ENCODE data around the gene DNAJC6. TPM values are rescaled to one million over a fixed set of nuclear protein-coding genes. Genes with fewer than 3 reads are reported as not detected.

DNAJC6 gene
- total RNA-seq = 0.93 TPM
- 1 to 10 TPM in 3 of 8 donors, under 1 TPM in 5; 0.60 to 1.2 (median 0.81) TPM for polyA plus RNA-seq (ENCODE audit: insufficient read depth in 1 of 8, insufficient read length in 8 of 8, low replicate concordance in 1 of 8)
- long read RNA-seq, donor 1 = 0 reads
- long read RNA-seq, donor 2 = 0 reads
- long read RNA-seq, donor 3 = 0 reads
- long read RNA-seq, donor 4 = 0 reads
- long read RNA-seq, donor 5 = 0 reads
- long read RNA-seq, donor 6, partial matches to known transcripts = 0 of 1 reads
- long read RNA-seq, donor 6, other reads (novel, unspliced or antisense) = 0 of 1 reads
- long read RNA-seq, donor 7 = 0 reads
- long read RNA-seq, donor 8 = 0 reads
- long read RNA-seq, donor 9 = 0 reads
- long read RNA-seq, donor 10 = 0 reads
- long read RNA-seq, donor 11 = 0 reads

DNA sequence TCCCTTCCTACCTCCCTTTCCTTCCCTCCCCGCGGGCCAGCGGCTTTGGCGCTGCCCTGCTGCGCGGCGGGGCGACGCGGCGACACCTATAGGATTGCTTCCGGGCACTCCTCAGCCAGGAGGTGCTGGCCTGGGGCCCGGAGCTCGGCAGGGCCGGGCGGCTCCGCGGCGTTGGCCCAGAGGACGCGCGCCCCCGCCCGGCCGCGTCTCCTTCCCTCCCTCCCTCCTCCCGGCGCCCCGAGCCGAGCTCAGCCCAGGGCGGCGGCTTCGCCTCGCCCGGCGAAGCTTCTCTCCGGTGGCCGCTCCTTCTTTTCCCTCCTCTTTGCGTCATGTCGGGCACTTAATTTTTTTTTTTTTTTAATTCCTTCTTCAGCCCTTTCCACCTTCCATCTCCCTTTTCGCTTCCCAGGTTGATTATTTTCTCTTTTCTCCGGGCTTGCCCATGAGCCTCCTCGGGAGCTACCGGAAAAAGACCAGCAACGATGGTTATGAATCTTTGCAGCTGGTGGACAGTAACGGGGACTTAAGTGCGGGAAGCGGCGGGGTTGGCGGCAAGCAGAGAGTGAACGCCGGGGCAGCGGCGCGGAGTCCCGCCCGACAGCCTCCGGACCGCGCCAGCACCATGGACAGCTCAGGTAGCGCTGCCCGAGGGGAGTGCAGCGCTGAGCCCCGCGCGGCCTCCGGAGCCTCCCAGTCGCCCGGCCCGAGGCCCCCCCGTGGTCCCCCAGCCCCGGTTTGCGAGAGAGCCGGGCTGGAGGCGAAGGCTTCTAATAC, at the start of gene DNAJC6:
TSS of gene DNAJC6 (plus strand) at position 240 of the 774 bp plus-strand sequence. CDS start at position 443, 203 bp downstream.
- peak; percentile 83 for DNase-seq
- no peak within 1 kb of the TSS for H3K27ac ChIP-seq (ENCODE audit: low read length)
- H3K4me1 ChIP-seq (ENCODE audit: control insufficient read depth, insufficient read depth, low read length) = peaks cover 4% of the 10 kb centered on the region
- no peaks in the 10 kb centered on the region for H3K36me3 ChIP-seq (ENCODE audit: control insufficient read depth, insufficient read depth, low read length)
- H3K9me3 ChIP-seq (replicated peaks; ENCODE audit: control insufficient read depth, low read depth, low read length) = no peaks in the 10 kb centered on the region
- WGBS (ENCODE audit: insufficient coverage) = 0% methylated on average over 73 of the region's 75 CpGs
- peak within 1 kb of the TSS; percentile 30 for H3K4me3 ChIP-seq (ENCODE audit: low read length)
- peaks cover 10% of the 10 kb centered on the region for H3K27me3 ChIP-seq (ENCODE audit: control insufficient read depth, insufficient read depth, low read length)

DNA sequence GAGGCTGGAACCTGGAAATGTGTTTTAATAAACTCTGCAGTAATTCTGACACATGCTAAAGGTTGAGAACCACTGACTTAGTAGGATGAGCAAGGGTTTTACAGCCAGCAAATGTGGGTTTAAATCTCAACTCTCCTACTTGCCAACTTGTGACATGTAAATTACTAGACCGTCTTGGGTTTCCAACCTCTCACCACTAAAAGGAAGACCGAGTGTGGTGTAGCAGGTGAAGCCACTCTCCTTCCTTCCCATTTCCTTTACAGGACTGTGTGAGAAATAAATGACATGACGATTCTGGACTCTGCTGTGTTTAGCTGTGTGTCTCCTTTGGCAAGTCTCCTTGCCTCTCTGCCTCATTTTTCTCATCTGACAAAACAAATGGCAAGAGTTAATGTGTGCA, 49.5 kb upstream of the DNAJC6 start:
- H3K27me3 ChIP-seq (ENCODE audit: control insufficient read depth, insufficient read depth, low read length) = peaks cover 27% of the 10 kb centered on the region
- no peaks in the 10 kb centered on the region for H3K9me3 ChIP-seq (replicated peaks; ENCODE audit: control insufficient read depth, low read depth, low read length)
- no peaks in the 10 kb centered on the region for H3K36me3 ChIP-seq (ENCODE audit: control insufficient read depth, insufficient read depth, low read length)
- peaks cover 8% of the 10 kb centered on the region for H3K4me1 ChIP-seq (ENCODE audit: control insufficient read depth, insufficient read depth, low read length)
- no peak for DNase-seq
- no CpG with 5 or more reads among the region's 3 CpGs for WGBS (ENCODE audit: insufficient coverage)
- H3K27ac ChIP-seq (ENCODE audit: low read length) = no peak overlapping the region
- H3K4me3 ChIP-seq (ENCODE audit: low read length) = no peak overlapping the region

DNA sequence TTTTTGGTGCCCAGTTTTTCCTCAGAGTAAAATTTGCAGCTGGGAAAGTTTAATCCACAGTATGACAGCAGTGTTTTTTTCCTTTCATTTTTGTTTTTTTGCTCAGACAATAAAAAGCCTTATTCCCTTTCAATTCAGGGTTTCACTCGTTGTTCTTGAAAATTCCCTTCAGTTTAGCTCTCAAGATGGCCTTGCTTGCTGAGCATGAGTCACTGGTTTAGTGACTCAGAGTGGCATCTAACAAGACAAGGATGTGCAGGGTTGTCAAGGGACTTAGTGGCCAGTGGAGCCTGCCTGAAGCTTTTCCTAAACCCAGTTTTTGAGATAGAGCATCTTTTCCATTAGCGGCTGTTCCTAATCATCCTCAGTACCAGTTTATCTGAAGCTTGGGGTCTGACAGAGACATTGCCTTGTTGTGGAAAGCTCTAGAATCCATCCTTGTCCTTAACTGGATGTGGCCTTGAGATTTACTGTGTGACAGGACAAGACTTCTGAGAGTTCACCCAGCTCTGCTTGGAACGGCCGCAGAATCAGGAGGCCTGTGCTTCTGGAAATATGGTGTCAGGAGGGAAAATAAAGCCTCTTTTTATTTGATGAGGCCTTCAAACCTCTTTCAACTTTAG, 48.4 kb upstream of the DNAJC6 start:
- no peaks in the 10 kb centered on the region for H3K36me3 ChIP-seq (ENCODE audit: control insufficient read depth, insufficient read depth, low read length)
- peaks cover 9% of the 10 kb centered on the region for H3K4me1 ChIP-seq (ENCODE audit: control insufficient read depth, insufficient read depth, low read length)
- no peaks in the 10 kb centered on the region for H3K9me3 ChIP-seq (replicated peaks; ENCODE audit: control insufficient read depth, low read depth, low read length)
- H3K4me3 ChIP-seq (ENCODE audit: low read length) = no peak overlapping the region
- WGBS (ENCODE audit: insufficient coverage) = 100% methylated on average over 1 of the region's 4 CpGs
- peaks cover 24% of the 10 kb centered on the region for H3K27me3 ChIP-seq (ENCODE audit: control insufficient read depth, insufficient read depth, low read length)
- H3K27ac ChIP-seq (ENCODE audit: low read length) = no peak overlapping the region
- DNase-seq = no peak

DNA sequence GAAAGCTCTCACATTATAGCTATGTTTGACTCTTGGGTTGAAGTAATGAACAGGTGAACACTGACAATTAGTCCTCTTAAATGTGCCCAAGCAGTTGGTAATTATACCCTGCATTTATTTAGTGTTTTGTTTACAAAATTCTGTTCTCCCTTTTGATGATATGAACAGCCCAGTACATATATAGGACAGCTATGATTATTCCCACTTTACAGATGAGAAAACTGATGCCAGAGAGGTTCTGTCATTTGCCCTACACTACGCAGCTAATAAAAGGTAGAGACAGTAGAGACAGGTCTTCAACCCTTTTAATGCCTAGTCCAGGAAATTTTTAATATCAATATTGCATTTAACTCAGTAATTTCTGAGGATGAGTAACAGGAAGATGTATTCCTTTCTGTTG, 46.1 kb upstream of the DNAJC6 start:
- peaks cover 9% of the 10 kb centered on the region for H3K4me1 ChIP-seq (ENCODE audit: control insufficient read depth, insufficient read depth, low read length)
- H3K27ac ChIP-seq (ENCODE audit: low read length) = no peak overlapping the region
- H3K4me3 ChIP-seq (ENCODE audit: low read length) = no peak overlapping the region
- DNase-seq = no peak
- no CpG with 5 or more reads among the region's 1 CpG for WGBS (ENCODE audit: insufficient coverage)
- H3K9me3 ChIP-seq (replicated peaks; ENCODE audit: control insufficient read depth, low read depth, low read length) = no peaks in the 10 kb centered on the region
- no peaks in the 10 kb centered on the region for H3K36me3 ChIP-seq (ENCODE audit: control insufficient read depth, insufficient read depth, low read length)
- peaks cover 22% of the 10 kb centered on the region for H3K27me3 ChIP-seq (ENCODE audit: control insufficient read depth, insufficient read depth, low read length)

DNA sequence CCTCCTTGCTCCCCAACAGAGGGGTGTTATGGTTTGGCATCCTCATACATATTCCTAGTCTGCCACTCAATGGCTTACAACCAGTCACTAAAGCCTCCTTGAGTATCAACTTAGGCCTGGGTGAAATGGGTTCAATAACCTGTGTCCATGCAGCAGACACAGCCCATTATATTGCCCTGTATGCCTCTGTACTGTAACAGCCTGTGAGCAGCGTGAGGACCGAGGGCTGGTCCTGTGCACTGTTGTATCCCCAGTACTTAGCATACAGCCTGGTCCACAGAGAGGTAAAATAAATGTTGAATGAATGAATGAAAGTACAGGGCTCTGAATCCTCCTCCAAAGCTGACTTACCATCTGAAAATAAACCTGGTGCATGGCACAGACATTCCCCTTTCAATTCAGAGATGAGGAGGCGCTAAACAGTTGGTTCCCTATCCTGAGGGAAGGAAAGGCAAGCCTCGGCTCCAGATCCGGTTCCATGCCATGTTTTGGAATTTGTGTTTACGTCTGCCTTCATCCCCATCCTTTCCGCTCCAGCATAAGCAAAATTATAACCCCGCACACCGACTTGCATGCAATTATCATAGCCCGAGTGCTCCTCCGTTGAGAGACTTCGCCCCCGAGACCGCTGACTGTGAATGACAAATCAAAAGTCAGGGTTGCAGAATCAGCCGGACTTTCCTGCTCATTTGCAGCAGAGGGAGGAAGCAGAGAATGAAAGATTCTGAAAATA, 45.0 kb upstream of the DNAJC6 start:
- peaks cover 22% of the 10 kb centered on the region for H3K27me3 ChIP-seq (ENCODE audit: control insufficient read depth, insufficient read depth, low read length)
- no peaks in the 10 kb centered on the region for H3K9me3 ChIP-seq (replicated peaks; ENCODE audit: control insufficient read depth, low read depth, low read length)
- WGBS (ENCODE audit: insufficient coverage) = 2% methylated on average over 9 of the region's 15 CpGs
- H3K36me3 ChIP-seq (ENCODE audit: control insufficient read depth, insufficient read depth, low read length) = no peaks in the 10 kb centered on the region
- peak overlapping the region; percentile 9 for H3K4me3 ChIP-seq (ENCODE audit: low read length)
- peaks cover 9% of the 10 kb centered on the region for H3K4me1 ChIP-seq (ENCODE audit: control insufficient read depth, insufficient read depth, low read length)
- H3K27ac ChIP-seq (ENCODE audit: low read length) = no peak overlapping the region
- DNase-seq = peak; percentile 60

DNA sequence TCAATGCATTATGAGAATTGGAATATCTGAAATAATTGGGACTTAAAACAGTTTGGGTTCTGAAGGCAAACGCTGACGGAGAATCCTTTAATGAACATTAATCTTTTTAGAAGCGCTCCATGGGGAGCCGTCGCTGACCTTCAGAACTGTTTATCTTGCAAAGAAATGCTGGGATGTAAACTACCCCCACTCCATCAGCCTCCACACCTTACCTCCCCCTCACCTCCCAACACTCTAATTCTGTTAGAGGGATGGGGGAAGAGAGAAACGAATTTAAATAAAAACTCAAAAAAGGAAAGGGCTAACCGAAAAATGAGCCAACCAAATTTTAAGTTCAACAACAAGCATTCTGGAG, 44.1 kb upstream of the DNAJC6 start:
- Histone ChIP-seq H3K4me1 (ENCODE audit: control insufficient read depth, insufficient read depth, low read length) (peaks cover 9% of the 10 kb centered on the region), H3K36me3 (ENCODE audit: control insufficient read depth, insufficient read depth, low read length) (no peaks in the 10 kb centered on the region), H3K27me3 (ENCODE audit: control insufficient read depth, insufficient read depth, low read length) (peaks cover 20% of the 10 kb centered on the region), H3K9me3 (replicated peaks; ENCODE audit: control insufficient read depth, low read depth, low read length) (no peaks in the 10 kb centered on the region), H3K27ac (ENCODE audit: low read length) (no peak overlapping the region), H3K4me3 (ENCODE audit: low read length) (peak overlapping the region; percentile 47)
- no peak for DNase-seq
- no CpG with 5 or more reads among the region's 7 CpGs for WGBS (ENCODE audit: insufficient coverage)

DNA sequence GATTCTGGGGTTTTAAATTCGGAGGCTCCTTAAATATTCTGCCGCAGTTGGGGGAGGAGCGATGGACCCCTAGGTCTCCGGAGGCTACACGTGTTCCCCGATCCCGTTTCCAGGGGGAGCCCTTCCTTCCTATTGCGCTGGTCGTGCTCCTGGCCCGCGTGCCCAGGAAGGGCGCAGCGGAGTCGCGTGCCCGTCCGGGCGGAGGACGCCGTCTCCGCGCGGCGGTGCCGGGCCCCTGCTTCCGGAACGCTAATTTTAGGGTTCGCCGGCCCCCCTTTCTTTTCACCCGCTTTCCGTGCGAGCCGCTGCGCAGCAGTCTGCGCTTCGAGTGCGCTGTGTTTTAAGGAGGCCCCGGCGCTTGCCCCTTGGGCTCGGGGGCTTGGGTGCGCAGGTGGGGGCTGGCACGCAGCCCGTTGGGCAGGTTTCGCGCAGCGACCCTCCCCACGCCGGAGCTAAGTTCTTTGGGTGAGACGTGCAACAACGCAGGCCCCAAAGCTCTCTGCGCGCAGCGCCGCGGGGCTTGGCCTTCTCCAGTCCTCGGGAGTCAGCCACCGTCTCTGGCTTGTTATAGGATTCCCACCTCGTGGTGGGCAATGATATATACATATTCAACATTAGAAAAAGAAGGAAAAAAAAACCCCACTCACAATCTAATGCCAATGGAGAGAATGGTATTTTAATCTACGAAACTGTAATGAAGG, 43.5 kb upstream of the DNAJC6 start:
- under 1% methylated on average over 43 of the region's 59 CpGs for WGBS (ENCODE audit: insufficient coverage)
- peak; percentile 58 for DNase-seq
- Histone ChIP-seq H3K36me3 (ENCODE audit: control insufficient read depth, insufficient read depth, low read length) (no peaks in the 10 kb centered on the region), H3K27ac (ENCODE audit: low read length) (no peak overlapping the region), H3K4me3 (ENCODE audit: low read length) (peak overlapping the region; percentile 47), H3K9me3 (replicated peaks; ENCODE audit: control insufficient read depth, low read depth, low read length) (no peaks in the 10 kb centered on the region), H3K4me1 (ENCODE audit: control insufficient read depth, insufficient read depth, low read length) (peaks cover 9% of the 10 kb centered on the region), H3K27me3 (ENCODE audit: control insufficient read depth, insufficient read depth, low read length) (peaks cover 20% of the 10 kb centered on the region)

DNA sequence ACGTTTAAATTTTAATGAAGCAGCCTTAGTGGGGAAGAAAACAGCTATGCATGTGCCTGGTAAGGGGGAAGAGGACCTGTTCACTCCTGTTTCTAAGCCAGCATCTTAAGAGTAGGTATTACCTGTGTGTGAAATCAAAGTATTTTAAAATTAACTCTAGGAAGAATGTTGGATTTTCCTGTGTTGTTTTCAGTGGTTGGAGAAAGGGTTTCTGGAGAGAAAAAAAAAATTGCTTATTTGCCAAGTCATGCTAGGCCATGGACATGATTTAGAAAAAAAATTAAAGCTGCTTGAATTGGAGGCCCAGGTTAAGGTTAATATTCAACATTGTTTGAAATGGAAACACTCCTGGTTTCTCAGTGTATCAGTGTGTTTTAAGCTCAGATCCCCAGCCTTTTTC, 42.9 kb upstream of the DNAJC6 start:
- Histone ChIP-seq H3K27me3 (ENCODE audit: control insufficient read depth, insufficient read depth, low read length) (peaks cover 18% of the 10 kb centered on the region), H3K4me3 (ENCODE audit: low read length) (no peak overlapping the region), H3K4me1 (ENCODE audit: control insufficient read depth, insufficient read depth, low read length) (peaks cover 9% of the 10 kb centered on the region), H3K9me3 (replicated peaks; ENCODE audit: control insufficient read depth, low read depth, low read length) (no peaks in the 10 kb centered on the region), H3K36me3 (ENCODE audit: control insufficient read depth, insufficient read depth, low read length) (no peaks in the 10 kb centered on the region), H3K27ac (ENCODE audit: low read length) (no peak overlapping the region)
- DNase-seq = no peak
- 25% methylated on average over 1 of the region's 1 CpG for WGBS (ENCODE audit: insufficient coverage)

DNA sequence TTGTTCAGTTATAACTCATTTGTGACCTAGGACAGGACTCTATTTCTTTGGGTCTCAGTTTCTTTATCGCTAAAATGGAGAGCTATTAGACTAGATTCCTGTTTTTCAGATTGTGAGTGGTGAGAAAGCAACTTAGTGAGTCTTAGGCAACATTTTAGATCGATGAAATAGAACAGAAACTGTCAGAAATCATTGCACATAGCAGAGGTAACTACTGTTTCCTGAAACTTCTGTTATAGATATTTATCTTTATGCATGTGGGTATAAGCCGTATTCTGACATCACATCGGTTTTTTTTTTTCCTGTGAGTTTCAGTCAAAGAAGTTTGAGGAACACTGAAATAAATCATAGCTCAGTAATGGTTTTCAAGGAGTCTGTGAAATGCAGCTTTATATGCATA, 42.1 kb upstream of the DNAJC6 start:
- no peak for DNase-seq
- Histone ChIP-seq H3K27me3 (ENCODE audit: control insufficient read depth, insufficient read depth, low read length) (peaks cover 18% of the 10 kb centered on the region), H3K4me1 (ENCODE audit: control insufficient read depth, insufficient read depth, low read length) (peaks cover 9% of the 10 kb centered on the region), H3K4me3 (ENCODE audit: low read length) (no peak overlapping the region), H3K36me3 (ENCODE audit: control insufficient read depth, insufficient read depth, low read length) (no peaks in the 10 kb centered on the region), H3K27ac (ENCODE audit: low read length) (no peak overlapping the region), H3K9me3 (replicated peaks; ENCODE audit: control insufficient read depth, low read depth, low read length) (no peaks in the 10 kb centered on the region)
- WGBS (ENCODE audit: insufficient coverage) = no CpG with 5 or more reads among the region's 4 CpGs

All from muscle of leg (tissue), 16 donors.